ENCODE results near the gene PES1.

GRCh38 chr22:30636226-30637077, 44.7 kb upstream of the PES1 start:
- TF ChIP-seq CTCF (conservative IDR thresholded peaks at IDR 0.05; ENCODE audit: low read depth in 2 of 2) (no peak), CREB1 (CRISPR knock-in tag; IDR thresholded peaks at IDR 0.05; ENCODE audit: low read depth) (no peak)

Measured in GM23338 (cell line).